GM06990 (cell line): Measurements from ENCODE around the gene SRP9.

Experiments used
- DNase-seq: peaks from one replicate; pipeline ENCODE4 v3.0.0-alpha.2; 2011; ENCODE audit not compliant: insufficient read length; ENCODE audit errors: extremely low read depth
- H3K27me3 ChIP-seq: replicated peaks from 2 replicates; pipeline ENCODE4 v1.6.0; 2011; ENCODE audit warnings: low read length; ENCODE audit not compliant: control insufficient read depth, insufficient read depth
- H3K36me3 ChIP-seq: 2 replicates; pipeline ENCODE4 v1.5.1; 2011; ENCODE audit warnings: low read length; ENCODE audit not compliant: control insufficient read depth, insufficient read depth
- H3K4me3 ChIP-seq: replicated peaks from 2 replicates; pipeline ENCODE4 v1.5.1; 2011; ENCODE audit warnings: low read depth, mild to moderate bottlenecking, control low read depth, low read length
- TF ChIP-seq, protein P1 (sequence below): IDR thresholded peaks from 2 replicates; pipeline ENCODE4 v1.5.1; 2011; ENCODE audit warnings: low read length, control low read depth, mild to moderate bottlenecking, inconsistent platforms; ENCODE audit not compliant: insufficient read depth, poor library complexity, severe bottlenecking

The SRP9 gene

GRCh38 chr1:225777583-225778336 is at the start of gene SRP9:
Gene SRP9, plus strand, starts transcription at chr1:225777826. Its CDS starts 115 bp downstream, at chr1:225777941.
- TF ChIP-seq, protein P1, sequence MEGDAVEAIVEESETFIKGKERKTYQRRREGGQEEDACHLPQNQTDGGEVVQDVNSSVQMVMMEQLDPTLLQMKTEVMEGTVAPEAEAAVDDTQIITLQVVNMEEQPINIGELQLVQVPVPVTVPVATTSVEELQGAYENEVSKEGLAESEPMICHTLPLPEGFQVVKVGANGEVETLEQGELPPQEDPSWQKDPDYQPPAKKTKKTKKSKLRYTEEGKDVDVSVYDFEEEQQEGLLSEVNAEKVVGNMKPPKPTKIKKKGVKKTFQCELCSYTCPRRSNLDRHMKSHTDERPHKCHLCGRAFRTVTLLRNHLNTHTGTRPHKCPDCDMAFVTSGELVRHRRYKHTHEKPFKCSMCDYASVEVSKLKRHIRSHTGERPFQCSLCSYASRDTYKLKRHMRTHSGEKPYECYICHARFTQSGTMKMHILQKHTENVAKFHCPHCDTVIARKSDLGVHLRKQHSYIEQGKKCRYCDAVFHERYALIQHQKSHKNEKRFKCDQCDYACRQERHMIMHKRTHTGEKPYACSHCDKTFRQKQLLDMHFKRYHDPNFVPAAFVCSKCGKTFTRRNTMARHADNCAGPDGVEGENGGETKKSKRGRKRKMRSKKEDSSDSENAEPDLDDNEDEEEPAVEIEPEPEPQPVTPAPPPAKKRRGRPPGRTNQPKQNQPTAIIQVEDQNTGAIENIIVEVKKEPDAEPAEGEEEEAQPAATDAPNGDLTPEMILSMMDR: peak; percentile 94
- H3K4me3 ChIP-seq: peak within 1 kb of the TSS; percentile 91
- H3K27me3 ChIP-seq: no peaks in the 10 kb centered on the region
- peak; percentile 98 for DNase-seq
- H3K36me3 ChIP-seq: peaks cover 3% of the 10 kb centered on the region

- no peaks in the 10 kb centered on the region for H3K36me3 ChIP-seq
- H3K4me3 ChIP-seq: no peak overlapping the region
- H3K27me3 ChIP-seq: no peaks in the 10 kb centered on the region; the same call in 1 of the 2 replicates
- no peak for DNase-seq
- TF ChIP-seq, protein P1: no peak
These were observed 46.1 kb upstream of the SRP9 start for GRCh38 chr1:225731491-225731890.

GRCh38 chr1:225733254-225733653 is 44.4 kb upstream of the SRP9 start:
- TF ChIP-seq, protein P1: no peak
- DNase-seq: no peak

DNA sequence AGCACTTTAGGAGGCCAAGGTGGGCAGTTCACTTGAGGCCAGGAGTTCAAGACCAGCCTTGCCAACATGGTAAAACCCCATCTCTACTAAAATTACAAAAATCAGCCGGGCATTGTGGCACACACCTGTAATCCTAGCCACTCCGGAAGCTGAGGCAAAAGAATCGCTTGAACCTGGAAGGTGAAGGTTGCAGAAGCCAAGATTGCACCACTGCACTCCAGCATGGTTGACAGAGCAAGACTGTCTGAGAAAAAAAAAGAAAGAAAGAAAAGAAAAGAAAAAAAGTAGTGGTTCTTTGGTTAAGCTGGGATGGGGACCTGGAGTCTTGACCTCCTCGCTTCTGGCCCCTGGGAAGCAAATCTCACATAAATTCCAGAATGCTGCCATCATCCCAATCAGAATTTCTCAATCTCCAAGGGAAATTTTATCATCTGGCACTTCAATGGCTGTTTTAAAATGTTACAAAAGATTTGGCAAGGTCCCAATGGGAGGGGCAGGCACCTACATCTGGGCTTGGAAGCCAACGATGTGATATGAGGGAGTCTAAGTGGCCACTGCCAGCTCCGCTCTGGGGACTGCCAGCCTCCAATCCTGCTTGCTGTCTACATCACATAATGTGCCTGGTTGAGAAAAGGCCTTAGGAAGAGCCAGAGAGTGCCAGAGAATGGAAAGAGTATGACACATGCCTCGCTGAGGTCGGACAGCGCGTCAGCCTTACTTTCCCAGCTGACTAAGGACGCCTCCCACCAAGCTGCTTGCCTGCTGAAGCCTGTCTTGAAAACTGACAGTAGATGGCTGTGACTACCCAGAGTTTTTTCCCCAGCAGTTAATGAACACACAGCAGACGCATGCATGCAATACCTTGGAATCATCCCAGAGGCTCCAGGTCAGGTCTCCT is 42.1 kb upstream of the SRP9 start:
- no peak for DNase-seq
- TF ChIP-seq, protein P1: no peak
- no peak overlapping the region for H3K4me3 ChIP-seq
- H3K27me3 ChIP-seq: no peaks in the 10 kb centered on the region; the same call in 1 of the 2 replicates
- H3K36me3 ChIP-seq: no peaks in the 10 kb centered on the region

More at GRCh38 chr1:225733254-225733653, 44.4 kb upstream of the SRP9 start:
- no peaks in the 10 kb centered on the region for H3K36me3 ChIP-seq
- H3K27me3 ChIP-seq: no peaks in the 10 kb centered on the region; the same call in 1 of the 2 replicates
- H3K4me3 ChIP-seq: no peak overlapping the region

DNA sequence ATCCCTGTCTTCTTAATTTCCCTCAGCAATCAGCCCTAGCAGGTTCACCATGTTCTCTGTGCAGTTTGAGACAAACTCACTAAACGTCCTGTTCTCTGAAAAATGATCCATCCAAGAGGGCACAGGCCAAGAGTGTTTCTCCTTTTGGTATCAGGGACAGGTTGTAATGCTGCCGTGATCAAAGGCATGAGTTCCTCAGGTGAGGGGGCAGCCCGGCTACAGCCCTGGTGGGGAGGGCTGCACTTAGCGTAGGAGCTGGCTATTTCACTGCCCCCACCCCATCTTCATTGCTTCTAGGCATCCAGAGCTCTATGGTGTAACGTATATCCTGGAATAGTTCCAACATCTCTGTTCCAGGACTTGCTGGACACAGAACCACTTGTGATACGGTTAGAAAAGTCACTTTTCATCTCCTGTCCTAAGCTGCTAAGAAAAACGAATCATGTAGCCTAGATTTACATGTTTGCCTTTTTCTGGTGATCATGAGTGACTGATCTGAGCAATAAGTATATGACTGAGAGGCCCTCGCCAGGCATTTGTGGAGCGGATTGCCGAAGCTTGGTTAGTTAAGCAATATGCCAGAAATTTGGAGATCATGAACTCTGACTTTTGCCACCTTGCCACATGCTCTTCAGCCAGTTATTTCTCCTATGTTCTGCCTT is 41.1 kb upstream of the SRP9 start:
- TF ChIP-seq, protein P1: no peak
- Histone ChIP-seq H3K4me3 (no peak overlapping the region), H3K27me3 (no peaks in the 10 kb centered on the region; the same call in 1 of the 2 replicates), H3K36me3 (no peaks in the 10 kb centered on the region)
- DNase-seq: no peak
